CD14-positive monocyte (primary cell): ENCODE results near the gene ELAPOR1. TPM values are rescaled to one million over a fixed set of nuclear protein-coding genes. Genes with fewer than 3 reads are reported as not detected.

Source experiments
- DNase-seq, 3 donors: peaks; one replicate each; pipeline ENCODE4 v3.0.0-alpha.2; 2011 to 2022
- H2AFZ ChIP-seq: 2 replicates; pipeline ENCODE4 v1.6.0; 2012; ENCODE audit warnings: mild to moderate bottlenecking, low read depth, low read length, inconsistent platforms; ENCODE audit not compliant: insufficient read depth, poor library complexity, severe bottlenecking
- H3K27ac ChIP-seq, 2 donors: 1 replicate in 1 of 2; 2 replicates in 1 of 2; pipeline ENCODE4 v1.5.1; 2012 to 2013; ENCODE audit warnings: low read length in 2 of 2, control low read depth in 1 of 2, inconsistent platforms in 1 of 2, low read depth in 1 of 2, mild to moderate bottlenecking in 1 of 2
- H3K27me3 ChIP-seq, 2 donors: one replicate each; pipeline versions ENCODE4 v1.6.0 to v1.6.1; 2011 to 2013; ENCODE audit warnings: low read length in 2 of 2; ENCODE audit not compliant: control insufficient read depth in 2 of 2, insufficient read depth in 2 of 2
- H3K36me3 ChIP-seq, 2 donors: replicated peaks in 1 of 2; 1 replicate in 1 of 2; 2 replicates in 1 of 2; pipeline versions ENCODE4 v1.5.1 to v1.6.1; 2012 to 2013; ENCODE audit warnings: low read length in 2 of 2, control low read depth in 1 of 2, inconsistent platforms in 1 of 2, mild to moderate bottlenecking in 1 of 2; ENCODE audit not compliant: insufficient read depth in 2 of 2, control insufficient read depth in 1 of 2
- H3K4me1 ChIP-seq, 2 donors: 1 replicate in 1 of 2; 2 replicates in 1 of 2; pipeline versions ENCODE4 v1.5.1 to v1.6.1; 2012 to 2013; ENCODE audit warnings: low read length in 2 of 2, control low read depth in 1 of 2, inconsistent platforms in 1 of 2, mild to moderate bottlenecking in 1 of 2, moderate library complexity in 1 of 2; ENCODE audit not compliant: insufficient read depth in 2 of 2, control insufficient read depth in 1 of 2
- H3K4me2 ChIP-seq: replicated peaks from 2 replicates; pipeline ENCODE3; 2012; ENCODE audit warnings: low read length, moderate library complexity, mild to moderate bottlenecking; ENCODE audit not compliant: poor library complexity, severe bottlenecking; ENCODE audit errors: extremely low read depth
- H3K4me3 ChIP-seq, 3 experiments: fragments of 200-600 bp in 1 of 3; sonication (generic) in 1 of 3; replicated peaks in 1 of 3; 1 replicate in 2 of 3; 2 replicates in 1 of 3; pipeline ENCODE4 v1.5.1; 2011 to 2013; ENCODE audit warnings: low read length in 3 of 3, mild to moderate bottlenecking in 3 of 3, control low read depth in 2 of 3, low read depth in 2 of 3, inconsistent platforms in 1 of 3, moderate library complexity in 1 of 3
- H3K79me2 ChIP-seq: 2 replicates; pipeline ENCODE4 v1.6.0; 2012; ENCODE audit warnings: mild to moderate bottlenecking, control low read depth, inconsistent platforms, low read length, moderate library complexity; ENCODE audit not compliant: insufficient read depth
- H3K9ac ChIP-seq: 2 replicates; pipeline ENCODE4 v1.6.0; 2017; ENCODE audit warnings: low read length, mild to moderate bottlenecking; ENCODE audit not compliant: insufficient read depth, poor library complexity, severe bottlenecking
- H3K9me3 ChIP-seq, 2 donors: replicated peaks in 1 of 2; 1 replicate in 1 of 2; 2 replicates in 1 of 2; pipeline versions ENCODE4 v1.5.1 to v1.6.1; 2012 to 2013; ENCODE audit warnings: low read length in 2 of 2, control low read depth in 1 of 2; ENCODE audit not compliant: control insufficient read depth in 1 of 2, insufficient read depth in 1 of 2
- H4K20me1 ChIP-seq: 2 replicates; pipeline ENCODE4 v1.6.0; 2012; ENCODE audit warnings: mild to moderate bottlenecking, low read length, control low read depth, moderate library complexity; ENCODE audit not compliant: insufficient read depth
- H3K27ac Mint-ChIP-seq, 7 donors: one replicate each; pipeline ENCODE4 v1.8.0; 2020; ENCODE audit warnings: mild to moderate bottlenecking in 7 of 7, mixed read lengths in 7 of 7, moderate library complexity in 6 of 7, inconsistent platforms in 2 of 7
- H3K27me3 Mint-ChIP-seq, 3 donors: one replicate each; pipeline ENCODE4 v1.8.0; 2021 to 2022; ENCODE audit warnings: low read depth in 3 of 3, mild to moderate bottlenecking in 3 of 3, mixed read lengths in 3 of 3, moderate library complexity in 3 of 3, inconsistent platforms in 1 of 3
- H3K36me3 Mint-ChIP-seq, 2 donors: one replicate each; pipeline ENCODE4 v1.8.0; 2020; ENCODE audit warnings: mixed read lengths in 2 of 2, inconsistent platforms in 1 of 2, mild to moderate bottlenecking in 1 of 2
- H3K4me1 Mint-ChIP-seq: one replicate; pipeline ENCODE4 v1.8.0; 2020; ENCODE audit warnings: mild to moderate bottlenecking, mixed read lengths
- H3K4me3 Mint-ChIP-seq, 2 donors: one replicate each; pipeline ENCODE4 v1.8.0; 2020; ENCODE audit warnings: mild to moderate bottlenecking in 2 of 2, mixed read lengths in 2 of 2, moderate library complexity in 1 of 2
- H3K9me3 Mint-ChIP-seq, 7 donors: one replicate each; pipeline ENCODE4 v1.8.0; 2020 to 2022; ENCODE audit warnings: mixed read lengths in 7 of 7, mild to moderate bottlenecking in 6 of 7, moderate library complexity in 6 of 7, inconsistent platforms in 2 of 7
- WGBS: methylation state at CpG from one replicate; pipeline ENCODE4 v1.1.5; 2013; ENCODE audit warnings: missing lambda C conversion rate; ENCODE audit not compliant: insufficient coverage; 5-methylcytosine and 5-hydroxymethylcytosine counted together
- intact Hi-C, 2 donors: fragments of 100-400 bp; cut with micrococcal nuclease; formaldehyde crosslinking; loops; one replicate each; pipeline versions ENCODE4 v1.15.0 to v1.15.1; 2023
- polyA plus RNA-seq, 3 donors: library from polyadenylated mRNA; depleted of rRNA in 1 of 3; unstranded in 2 of 3; stranded (reverse) in 1 of 3; fragments of 300-500 nt in 2 of 3; fragments of >200 nt in 1 of 3; fragmentation: Illumina TruSeq in 2 of 3; gene quantifications; 1 replicate in 2 of 3; 2 replicates in 1 of 3; pipeline ENCODE4 v1.2.3, GENCODE V29; 2012 to 2021
- TF ChIP-seq, protein P1 (sequence below): fragments of 200-600 bp; IDR thresholded peaks from one replicate; pipeline ENCODE4 v1.8.0; 2022; ENCODE audit warnings: antibody characterized with exemption, mild to moderate bottlenecking

The ELAPOR1 gene
- polyA plus RNA-seq, 3 donors, result 0.12 TPM; not detected in 2

DNA sequence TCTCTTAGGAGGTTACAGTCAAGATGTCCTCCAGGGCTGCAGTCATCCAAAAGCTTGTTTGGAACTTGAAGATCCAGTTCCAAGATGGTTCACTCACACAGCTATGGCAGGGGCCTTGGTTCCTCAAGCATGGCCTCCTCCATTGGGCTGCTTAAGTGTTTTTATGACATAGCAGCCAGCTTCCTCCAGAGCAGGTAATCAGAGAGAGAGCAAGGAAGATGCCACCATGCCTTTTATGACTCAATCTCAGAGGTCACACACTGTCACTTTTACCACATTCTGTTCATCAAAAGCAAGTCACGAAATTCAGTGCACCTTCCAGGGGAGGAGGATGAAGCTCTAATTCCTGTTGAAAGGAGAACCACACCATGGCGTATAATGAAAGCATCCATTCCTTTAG lies 17.1 kb downstream of the ELAPOR1 start:
- Histone ChIP-seq H3K9ac (no peak overlapping the region), H3K9me3 (no peaks in the 10 kb centered on the region), H3K36me3 (no peaks in the 10 kb centered on the region), H3K4me2 (no peak overlapping the region), H3K27ac (no peak overlapping the region), H3K27me3 (no peaks in the 10 kb centered on the region), H3K79me2 (no peaks in the 10 kb centered on the region), H4K20me1 (no peaks in the 10 kb centered on the region), H2AFZ (no peak overlapping the region), H3K4me3 (no peak overlapping the region), H3K4me1 (peaks cover 22 to 26% of the 10 kb centered on the region in 2 donors)
- Mint-ChIP-seq H3K27me3 (peaks cover 0 to 4% (median 1%) of the 10 kb centered on the region in 3 donors), H3K9me3 (no peaks in the 10 kb centered on the region), H3K27ac (no peak overlapping the region), H3K36me3 (no peaks in the 10 kb centered on the region), H3K4me3 (no peak overlapping the region), H3K4me1 (peaks cover 29% of the 10 kb centered on the region)
- TF ChIP-seq, protein P1, sequence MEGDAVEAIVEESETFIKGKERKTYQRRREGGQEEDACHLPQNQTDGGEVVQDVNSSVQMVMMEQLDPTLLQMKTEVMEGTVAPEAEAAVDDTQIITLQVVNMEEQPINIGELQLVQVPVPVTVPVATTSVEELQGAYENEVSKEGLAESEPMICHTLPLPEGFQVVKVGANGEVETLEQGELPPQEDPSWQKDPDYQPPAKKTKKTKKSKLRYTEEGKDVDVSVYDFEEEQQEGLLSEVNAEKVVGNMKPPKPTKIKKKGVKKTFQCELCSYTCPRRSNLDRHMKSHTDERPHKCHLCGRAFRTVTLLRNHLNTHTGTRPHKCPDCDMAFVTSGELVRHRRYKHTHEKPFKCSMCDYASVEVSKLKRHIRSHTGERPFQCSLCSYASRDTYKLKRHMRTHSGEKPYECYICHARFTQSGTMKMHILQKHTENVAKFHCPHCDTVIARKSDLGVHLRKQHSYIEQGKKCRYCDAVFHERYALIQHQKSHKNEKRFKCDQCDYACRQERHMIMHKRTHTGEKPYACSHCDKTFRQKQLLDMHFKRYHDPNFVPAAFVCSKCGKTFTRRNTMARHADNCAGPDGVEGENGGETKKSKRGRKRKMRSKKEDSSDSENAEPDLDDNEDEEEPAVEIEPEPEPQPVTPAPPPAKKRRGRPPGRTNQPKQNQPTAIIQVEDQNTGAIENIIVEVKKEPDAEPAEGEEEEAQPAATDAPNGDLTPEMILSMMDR, result no peak
- DNase-seq, result no peak
- intact Hi-C loops, result no loop called here
- no CpG with 5 or more reads among the region's 2 CpGs for WGBS

DNA sequence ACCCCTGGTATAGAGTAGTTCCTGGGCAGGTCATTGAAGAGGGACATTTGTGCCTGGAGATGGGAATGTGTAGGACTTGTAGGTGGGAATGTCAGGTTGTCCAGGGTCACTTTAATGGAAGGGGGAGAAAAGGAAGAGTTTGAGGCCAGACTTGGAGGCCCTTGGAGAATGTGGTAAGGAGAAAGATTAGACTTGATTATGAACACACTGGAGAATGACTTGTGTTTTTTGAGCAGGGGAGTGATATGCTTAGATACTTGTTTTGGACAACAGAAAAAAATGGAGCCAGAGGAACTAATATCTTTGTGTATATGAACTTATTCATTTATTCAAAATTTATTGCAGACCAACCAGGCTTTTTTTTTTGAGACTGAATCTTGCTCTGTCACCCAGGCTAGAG lies 17.9 kb downstream of the ELAPOR1 start:
- Histone ChIP-seq H3K4me2 (no peak overlapping the region), H3K27ac (no peak overlapping the region), H2AFZ (no peak overlapping the region), H3K9me3 (no peaks in the 10 kb centered on the region), H3K79me2 (no peaks in the 10 kb centered on the region), H3K9ac (no peak overlapping the region), H3K27me3 (no peaks in the 10 kb centered on the region), H3K4me3 (no peak overlapping the region), H3K4me1 (peaks cover 22 to 26% of the 10 kb centered on the region in 2 donors), H4K20me1 (no peaks in the 10 kb centered on the region), H3K36me3 (no peaks in the 10 kb centered on the region)
- DNase-seq, result no peak
- H3K9me3 Mint-ChIP-seq, result no peaks in the 10 kb centered on the region
- TF ChIP-seq, protein P1, result no peak
- peak overlapping the region in 1 of 7 donors; percentile 1 for H3K27ac Mint-ChIP-seq
- H3K4me3 Mint-ChIP-seq, result no peak overlapping the region
- H3K4me1 Mint-ChIP-seq, result peaks cover 29% of the 10 kb centered on the region
- peaks cover 0 to 4% (median 1%) of the 10 kb centered on the region in 3 donors for H3K27me3 Mint-ChIP-seq
- intact Hi-C loops, result no loop called here
- no peaks in the 10 kb centered on the region for H3K36me3 Mint-ChIP-seq
